Astrocyte (in vitro differentiated cells and primary cell): ENCODE measurements around the gene ST6GALNAC1. TPM values are rescaled to one million over a fixed set of nuclear protein-coding genes. Genes with fewer than 3 reads are reported as not detected.

ENCODE experiments used
- DNase-seq: peaks from one replicate; pipeline ENCODE4 v3.0.0-alpha.2; 2010; ENCODE audit warnings: low read depth
- FAIRE-seq: peaks from 2 replicates; lab custom pipeline; 2011; peaks lifted over from hg19 to GRCh38; lab: Jason Lieb, UNC
- H2AFZ ChIP-seq: 2 replicates; pipeline ENCODE4 v1.6.0; 2012; ENCODE audit warnings: low read depth, low read length, inconsistent platforms
- H3K27ac ChIP-seq: 2 replicates; pipeline ENCODE4 v1.5.1; 2011; ENCODE audit warnings: low read depth, low read length, inconsistent platforms
- H3K27me3 ChIP-seq: 2 replicates; pipeline ENCODE4 v1.6.0; 2011; ENCODE audit warnings: low read length, inconsistent platforms; ENCODE audit not compliant: insufficient read depth
- H3K36me3 ChIP-seq: 2 replicates; pipeline ENCODE4 v1.5.1; 2011; ENCODE audit warnings: low read length, inconsistent platforms; ENCODE audit not compliant: insufficient read depth
- H3K4me1 ChIP-seq: 2 replicates; pipeline ENCODE4 v1.5.1; 2011; ENCODE audit warnings: low read length, inconsistent platforms; ENCODE audit not compliant: insufficient read depth
- H3K4me2 ChIP-seq: 2 replicates; pipeline ENCODE4 v1.6.0; 2012; ENCODE audit warnings: low read length, inconsistent platforms
- H3K4me3 ChIP-seq: 2 replicates; pipeline ENCODE4 v1.5.1; 2011; ENCODE audit warnings: low read depth, mild to moderate bottlenecking, low read length, inconsistent platforms; ENCODE audit not compliant: insufficient read depth
- H3K79me2 ChIP-seq: 2 replicates; pipeline ENCODE4 v1.6.0; 2012; ENCODE audit warnings: mild to moderate bottlenecking, low read length, inconsistent platforms; ENCODE audit not compliant: insufficient read depth
- H3K9ac ChIP-seq: 2 replicates; pipeline ENCODE4 v1.6.0; 2012; ENCODE audit warnings: mild to moderate bottlenecking, low read length, inconsistent platforms
- H3K9me3 ChIP-seq: 2 replicates; pipeline ENCODE4 v1.5.1; 2012; ENCODE audit warnings: low read depth, mild to moderate bottlenecking, low read length, inconsistent platforms; ENCODE audit not compliant: insufficient read depth
- H4K20me1 ChIP-seq: 2 replicates; pipeline ENCODE4 v1.6.0; 2012; ENCODE audit warnings: low read length, inconsistent platforms; ENCODE audit not compliant: insufficient read depth
- H3K27ac Mint-ChIP-seq: one replicate; pipeline ENCODE4 v1.8.0; 2021; ENCODE audit warnings: mild to moderate bottlenecking, mixed read lengths; ENCODE audit not compliant: unreplicated experiment
- H3K27me3 Mint-ChIP-seq: one replicate; pipeline ENCODE4 v1.8.0; 2021; ENCODE audit warnings: low read depth, mixed read lengths; ENCODE audit not compliant: unreplicated experiment
- H3K36me3 Mint-ChIP-seq: one replicate; pipeline ENCODE4 v1.8.0; 2021; ENCODE audit warnings: low read depth, mixed read lengths; ENCODE audit not compliant: unreplicated experiment
- H3K4me1 Mint-ChIP-seq: one replicate; pipeline ENCODE4 v1.8.0; 2021; ENCODE audit warnings: low read depth, mixed read lengths; ENCODE audit not compliant: unreplicated experiment
- H3K4me3 Mint-ChIP-seq: one replicate; pipeline ENCODE4 v1.8.0; 2021; ENCODE audit warnings: mild to moderate bottlenecking, moderate library complexity, mixed read lengths; ENCODE audit not compliant: unreplicated experiment
- H3K9me3 Mint-ChIP-seq: one replicate; pipeline ENCODE4 v1.8.0; 2021; ENCODE audit warnings: mild to moderate bottlenecking, mixed read lengths; ENCODE audit not compliant: unreplicated experiment
- EZH2 ChIP-seq: IDR thresholded peaks from 2 replicates; pipeline ENCODE4 v1.6.1; 2012; ENCODE audit warnings: mild to moderate bottlenecking, low read length, inconsistent platforms; ENCODE audit not compliant: insufficient read depth
- total RNA-seq: library from RNA; stranded (reverse); gene quantifications from 2 replicates; pipeline ENCODE4 v1.2.1, GENCODE V29; 2021
- TF ChIP-seq, protein P1 (sequence below): IDR thresholded peaks from 2 replicates; pipeline ENCODE4 v1.5.1; 2011; ENCODE audit warnings: low read depth, mild to moderate bottlenecking, inconsistent platforms, low read length, moderate library complexity; ENCODE audit not compliant: insufficient read depth

Gene ST6GALNAC1
- total RNA-seq, 1 donor from 2014 or later, result not detected

DNA sequence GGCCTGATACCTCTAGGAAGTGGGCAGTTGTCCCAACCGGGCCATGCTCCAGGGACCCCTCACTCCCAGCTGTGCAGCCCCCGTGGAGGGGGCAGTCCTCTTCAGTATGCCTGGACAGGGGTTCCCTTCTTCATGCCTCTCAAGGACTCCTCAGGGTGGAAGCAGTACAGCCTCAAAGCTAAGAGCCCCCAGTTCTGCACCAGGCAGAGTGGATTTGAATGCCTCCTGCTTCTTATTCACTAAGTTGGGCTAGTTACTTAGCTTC is 23.9 kb upstream of the ST6GALNAC1 start:
- DNase-seq (no peak), FAIRE-seq (no peak)
- H3K4me3 ChIP-seq, result no peak overlapping the region
- no peaks in the 10 kb centered on the region for H3K9me3 ChIP-seq
- no peak overlapping the region for H2AFZ ChIP-seq
- TF ChIP-seq EZH2, result no peak
- TF ChIP-seq, protein P1, sequence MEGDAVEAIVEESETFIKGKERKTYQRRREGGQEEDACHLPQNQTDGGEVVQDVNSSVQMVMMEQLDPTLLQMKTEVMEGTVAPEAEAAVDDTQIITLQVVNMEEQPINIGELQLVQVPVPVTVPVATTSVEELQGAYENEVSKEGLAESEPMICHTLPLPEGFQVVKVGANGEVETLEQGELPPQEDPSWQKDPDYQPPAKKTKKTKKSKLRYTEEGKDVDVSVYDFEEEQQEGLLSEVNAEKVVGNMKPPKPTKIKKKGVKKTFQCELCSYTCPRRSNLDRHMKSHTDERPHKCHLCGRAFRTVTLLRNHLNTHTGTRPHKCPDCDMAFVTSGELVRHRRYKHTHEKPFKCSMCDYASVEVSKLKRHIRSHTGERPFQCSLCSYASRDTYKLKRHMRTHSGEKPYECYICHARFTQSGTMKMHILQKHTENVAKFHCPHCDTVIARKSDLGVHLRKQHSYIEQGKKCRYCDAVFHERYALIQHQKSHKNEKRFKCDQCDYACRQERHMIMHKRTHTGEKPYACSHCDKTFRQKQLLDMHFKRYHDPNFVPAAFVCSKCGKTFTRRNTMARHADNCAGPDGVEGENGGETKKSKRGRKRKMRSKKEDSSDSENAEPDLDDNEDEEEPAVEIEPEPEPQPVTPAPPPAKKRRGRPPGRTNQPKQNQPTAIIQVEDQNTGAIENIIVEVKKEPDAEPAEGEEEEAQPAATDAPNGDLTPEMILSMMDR, result no peak
- Mint-ChIP-seq H3K4me1 (peaks cover 10% of the 10 kb centered on the region), H3K27me3 (peaks cover 4% of the 10 kb centered on the region), H3K27ac (no peak overlapping the region), H3K36me3 (peaks cover under 1% of the 10 kb centered on the region), H3K9me3 (no peaks in the 10 kb centered on the region), H3K4me3 (no peak overlapping the region)
- no peak overlapping the region for H3K4me2 ChIP-seq
- H4K20me1 ChIP-seq, result no peaks in the 10 kb centered on the region
- H3K79me2 ChIP-seq, result no peaks in the 10 kb centered on the region
- peaks cover 8% of the 10 kb centered on the region for H3K4me1 ChIP-seq
- H3K27ac ChIP-seq, result no peak overlapping the region
- H3K36me3 ChIP-seq, result no peaks in the 10 kb centered on the region
- no peak overlapping the region for H3K9ac ChIP-seq
- peaks cover 5% of the 10 kb centered on the region for H3K27me3 ChIP-seq

DNA sequence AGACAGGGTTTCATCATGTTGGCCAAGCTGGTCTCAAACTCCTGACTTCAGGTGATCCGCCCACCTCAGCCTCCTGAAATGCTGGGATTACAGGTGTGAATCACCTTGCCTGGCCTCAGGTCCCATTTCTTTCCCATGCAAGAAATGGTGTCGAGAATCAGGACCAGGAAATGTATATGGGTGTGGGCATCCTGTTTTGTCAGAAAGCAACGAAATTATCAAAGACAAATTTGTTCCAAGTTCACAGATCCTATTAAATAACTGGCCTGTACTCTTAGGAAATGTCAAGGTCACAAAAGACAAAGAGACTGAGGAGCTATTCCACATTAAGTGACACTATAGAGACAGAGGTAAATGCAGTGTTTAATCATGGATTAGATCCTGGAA is 17.1 kb upstream of the ST6GALNAC1 start:
- Histone ChIP-seq H4K20me1 (no peaks in the 10 kb centered on the region), H3K79me2 (no peaks in the 10 kb centered on the region), H3K4me3 (no peak overlapping the region), H3K9ac (no peak overlapping the region), H3K36me3 (no peaks in the 10 kb centered on the region), H3K9me3 (no peaks in the 10 kb centered on the region), H3K27ac (no peak overlapping the region), H2AFZ (no peak overlapping the region), H3K4me1 (no peaks in the 10 kb centered on the region), H3K27me3 (peaks cover 3% of the 10 kb centered on the region), H3K4me2 (no peak overlapping the region)
- TF ChIP-seq EZH2, result no peak
- TF ChIP-seq, protein P1, result no peak
- DNase-seq (no peak), FAIRE-seq (no peak)
- H3K27ac Mint-ChIP-seq, result no peak overlapping the region
- H3K4me3 Mint-ChIP-seq, result no peak overlapping the region
- H3K9me3 Mint-ChIP-seq, result peaks cover 2% of the 10 kb centered on the region
- no peaks in the 10 kb centered on the region for H3K36me3 Mint-ChIP-seq
- H3K4me1 Mint-ChIP-seq, result no peaks in the 10 kb centered on the region
- H3K27me3 Mint-ChIP-seq, result peaks cover 15% of the 10 kb centered on the region

DNA sequence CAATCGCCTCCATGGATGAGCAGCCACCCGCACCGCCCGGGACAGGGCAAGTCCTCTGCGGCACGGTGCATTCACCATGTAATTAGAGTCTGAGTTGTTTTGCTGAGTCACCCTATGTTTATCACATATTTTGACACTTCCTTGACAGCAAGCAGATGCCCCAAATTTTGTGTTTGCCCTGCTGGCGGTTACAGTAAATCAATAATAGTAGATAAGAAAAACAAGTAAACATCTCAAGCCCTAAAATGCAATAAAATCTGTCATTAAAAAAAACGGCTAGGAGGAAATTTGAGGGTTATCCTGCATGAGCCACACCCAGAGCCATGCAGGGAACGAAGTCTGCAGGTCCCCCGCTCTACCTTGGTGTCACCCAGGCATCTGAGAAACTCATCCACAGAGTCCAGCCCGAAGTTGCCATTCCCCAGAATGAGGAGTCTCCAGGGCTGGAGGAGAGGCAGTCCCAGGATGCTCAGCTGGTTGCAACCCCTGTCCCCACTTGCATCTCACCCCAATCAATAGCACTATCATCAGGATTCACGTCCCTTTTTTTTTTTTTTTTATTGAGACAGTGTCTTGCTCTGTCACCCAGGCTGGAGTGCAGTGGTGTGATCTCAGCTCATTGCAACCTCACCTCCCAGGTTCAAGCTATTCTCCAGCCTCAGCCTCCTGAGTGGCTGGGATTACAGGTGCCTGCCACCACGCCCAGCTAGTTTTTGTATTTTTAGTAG is 16.5 kb upstream of the ST6GALNAC1 start:
- H3K9me3 Mint-ChIP-seq, result peaks cover 2% of the 10 kb centered on the region
- FAIRE-seq, result no peak
- Histone ChIP-seq H4K20me1 (no peaks in the 10 kb centered on the region), H3K36me3 (no peaks in the 10 kb centered on the region), H3K79me2 (no peaks in the 10 kb centered on the region), H3K9me3 (no peaks in the 10 kb centered on the region), H3K9ac (no peak overlapping the region), H3K4me3 (no peak overlapping the region), H3K27me3 (peaks cover 3% of the 10 kb centered on the region), H3K4me2 (no peak overlapping the region), H3K4me1 (no peaks in the 10 kb centered on the region), H3K27ac (no peak overlapping the region), H2AFZ (no peak overlapping the region)
- no peak overlapping the region for H3K27ac Mint-ChIP-seq
- peaks cover 15% of the 10 kb centered on the region for H3K27me3 Mint-ChIP-seq
- TF ChIP-seq EZH2, result no peak
- TF ChIP-seq, protein P1, result no peak
- H3K4me3 Mint-ChIP-seq, result no peak overlapping the region
- H3K36me3 Mint-ChIP-seq, result no peaks in the 10 kb centered on the region
- H3K4me1 Mint-ChIP-seq, result no peaks in the 10 kb centered on the region
- no peak for DNase-seq
